ENCODE results near the gene ARHGAP45.
"Not testable (repeated sequence)": the region's sequence is repeated elsewhere in the genome, so short reads cannot be mapped to it uniquely, and the experiment has no call there.

Gene ARHGAP45

GRCh38 chr19:1106841-1107660 lies 40.1 kb downstream of the ARHGAP45 start:
- no peak for DNase-seq

- no peak for DNase-seq
These were observed 40.8 kb downstream of the ARHGAP45 start for GRCh38 chr19:1107661-1108261.

- no peak for DNase-seq
These were observed 41.5 kb downstream of the ARHGAP45 start for GRCh38 chr19:1108291-1109031.

GRCh38 chr19:1109032-1109551 lies 42.1 kb downstream of the ARHGAP45 start:
- DNase-seq, result no peak

- no peak for DNase-seq
These were observed 43.0 kb downstream of the ARHGAP45 start for GRCh38 chr19:1109697-1110671.

- no peak for DNase-seq
These were observed 44.1 kb downstream of the ARHGAP45 start for GRCh38 chr19:1110809-1111640.

GRCh38 chr19:1111641-1112267 lies 44.8 kb downstream of the ARHGAP45 start:
- no peak for DNase-seq

DNA sequence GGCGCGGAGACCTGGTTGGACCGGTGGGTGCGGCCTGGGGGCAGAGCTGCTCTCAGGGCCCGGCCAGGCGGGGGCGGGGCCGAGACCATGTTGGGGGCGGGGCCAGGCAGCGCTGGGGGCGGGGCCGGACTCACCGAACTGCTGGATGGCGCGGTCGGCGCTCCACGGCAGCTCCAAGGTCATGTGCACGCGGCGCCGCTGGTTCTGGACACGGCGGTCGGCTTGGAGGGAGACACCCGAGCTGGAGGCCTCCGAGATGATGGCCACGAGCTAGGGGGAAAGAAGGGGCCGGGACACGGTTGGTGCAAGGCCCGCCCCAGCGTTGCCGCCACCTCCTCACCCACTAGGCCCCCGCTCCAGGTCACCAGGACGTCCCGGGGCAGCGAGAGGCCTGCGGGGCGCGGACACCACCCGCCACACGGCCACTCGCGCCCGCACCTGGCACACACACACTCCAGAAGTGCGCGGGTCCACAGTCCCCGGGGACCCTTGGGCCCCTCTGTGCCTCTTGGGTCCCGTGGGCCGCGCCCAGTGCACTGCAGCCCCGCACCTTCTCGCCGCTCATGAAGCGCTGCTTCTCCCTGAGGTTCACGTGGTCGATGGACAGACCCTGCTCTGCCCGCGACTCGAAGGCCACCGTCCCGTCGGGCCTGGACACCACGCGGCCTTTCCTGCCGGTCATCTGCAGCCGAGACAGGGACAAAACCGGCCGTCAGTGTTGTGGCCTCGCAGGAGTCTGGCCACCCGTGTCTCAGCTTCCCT lies 45.5 kb downstream of the ARHGAP45 start:
- DNase-seq, result no peak

- peak; percentile 76 for DNase-seq
These were observed 46.3 kb downstream of the ARHGAP45 start for GRCh38 chr19:1113030-1113985.

DNA sequence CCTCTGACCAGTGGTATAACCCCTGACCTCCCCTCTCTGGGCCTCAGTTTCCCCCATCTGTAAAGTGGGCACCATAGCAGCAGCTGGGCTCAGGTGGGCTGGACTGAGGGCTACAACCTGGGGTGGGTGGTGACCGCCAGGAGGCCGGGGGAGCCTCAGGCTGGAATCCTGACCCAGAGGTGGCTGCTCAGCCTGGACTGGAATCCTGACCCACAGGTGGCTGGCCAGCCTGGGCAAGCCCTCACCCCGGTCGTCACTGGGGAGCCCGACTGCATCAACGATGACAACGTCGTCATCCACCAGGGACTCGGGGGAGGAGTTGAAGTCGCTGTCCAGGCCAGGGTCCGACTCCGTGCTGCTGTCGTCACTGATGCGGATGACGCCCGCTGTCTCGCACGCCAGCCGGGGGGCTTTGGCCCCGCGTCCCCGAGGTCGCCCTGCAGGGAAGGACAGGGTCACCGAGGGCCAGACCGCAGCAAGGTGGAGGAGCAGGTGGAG lies 47.1 kb downstream of the ARHGAP45 start:
- no peak for DNase-seq

- DNase-seq, result not testable (repeated sequence)
These were observed 47.8 kb downstream of the ARHGAP45 start for GRCh38 chr19:1114728-1115127.

DNA sequence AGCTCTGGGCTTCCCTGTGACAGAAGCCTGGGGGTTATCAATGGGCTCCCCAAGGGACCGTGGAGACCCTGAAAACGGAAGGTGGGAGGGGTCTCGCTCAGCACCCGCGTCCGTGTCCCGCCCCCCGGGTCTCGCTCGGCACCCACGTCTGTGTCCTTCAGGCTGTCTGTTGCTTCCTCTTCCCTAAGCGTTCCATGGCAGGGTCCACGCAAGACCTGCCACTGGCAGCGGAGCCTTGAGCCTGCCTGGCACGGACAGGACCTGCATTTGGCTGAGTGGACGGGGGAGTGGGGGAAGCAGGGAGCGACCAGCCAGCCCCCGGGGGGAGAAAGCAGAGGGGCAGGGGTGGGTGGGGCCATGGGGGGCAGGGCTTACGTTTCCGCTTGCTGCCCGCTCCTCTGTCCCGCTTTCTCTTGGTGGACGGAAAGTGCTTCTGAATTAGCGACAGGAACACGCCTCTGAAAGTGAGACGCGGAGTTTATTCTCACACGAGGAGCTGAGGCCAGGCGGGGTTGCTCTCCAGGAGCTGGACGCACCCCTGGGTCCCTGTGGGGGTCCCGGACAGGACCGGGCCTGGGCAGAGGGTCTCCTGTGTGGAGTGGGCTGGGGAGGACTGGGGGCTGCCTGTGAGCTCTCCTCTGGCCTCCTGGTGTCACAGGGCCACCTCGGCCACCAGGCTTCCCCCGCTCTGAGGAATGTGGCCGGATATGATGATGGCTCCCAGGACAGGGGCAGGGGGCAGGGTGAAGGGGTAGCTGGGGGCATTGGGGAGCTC lies 48.9 kb downstream of the ARHGAP45 start:
- no peak for DNase-seq

GRCh38 chr19:1116726-1117581 lies 50.0 kb downstream of the ARHGAP45 start:
- no peak for DNase-seq

GRCh38 chr19:1117654-1118053 lies 50.7 kb downstream of the ARHGAP45 start:
- no peak for DNase-seq

- no peak for DNase-seq
These were observed 52.0 kb downstream of the ARHGAP45 start for GRCh38 chr19:1118999-1119398.

GRCh38 chr19:1119475-1120217 lies 52.7 kb downstream of the ARHGAP45 start:
- DNase-seq, result no peak

Data from activated CD4-positive, alpha-beta T cell treated with anti-CD3 and anti-CD28 coated beads, Interleukin-2, amount 50 U/mL, for 4 hours (primary cell).